Measurements from ENCODE around the gene C5orf24.
"Not testable (repeated sequence)": the region's sequence is repeated elsewhere in the genome, so short reads cannot be mapped to it uniquely, and the experiment has no call there.

C5orf24 gene

DNA sequence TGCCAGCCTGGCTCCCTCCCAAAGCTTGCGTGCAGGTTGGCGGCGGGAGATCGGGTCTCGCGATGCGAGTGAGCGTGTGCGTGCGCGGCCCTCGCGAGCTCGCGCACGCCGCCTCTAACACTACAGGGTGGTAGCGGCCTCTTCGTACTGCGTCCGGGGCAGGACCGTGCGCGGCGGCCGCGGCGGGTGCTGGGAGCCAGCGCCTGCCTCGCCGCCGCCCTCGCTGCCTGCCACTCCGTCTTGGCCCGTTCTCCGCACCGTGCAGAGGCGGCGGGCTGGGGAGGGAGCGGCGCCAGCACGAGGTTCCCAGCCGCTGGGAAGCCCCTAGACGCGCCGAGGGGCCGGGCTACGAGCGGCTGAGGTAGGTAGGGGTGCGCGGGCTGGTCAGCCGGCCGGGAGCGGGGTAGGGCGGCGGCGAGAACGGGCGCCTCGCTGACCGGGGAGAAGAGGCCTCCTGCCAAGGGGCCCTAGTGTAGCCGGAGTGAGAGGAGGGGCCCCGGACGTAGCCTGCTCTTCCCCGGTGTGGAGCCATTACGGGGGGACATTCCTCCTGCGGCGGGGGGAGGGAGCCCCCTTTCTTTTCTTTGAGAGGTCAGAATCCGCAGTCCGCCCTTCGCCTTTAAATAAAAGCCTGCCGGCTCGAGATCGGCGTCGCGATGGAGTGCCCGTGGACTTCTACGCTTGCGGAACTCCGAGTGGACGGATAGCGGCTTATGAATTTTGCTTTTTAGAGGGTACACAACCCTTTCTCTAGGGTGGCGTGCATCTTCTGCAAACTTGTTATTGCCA lies at the start of gene C5orf24:
TSS of gene C5orf24 (plus strand) at position 117 of the 789 bp plus-strand sequence. CDS start 8,933 bp downstream, outside the sequence.
- in situ Hi-C loops (cut with MboI; ENCODE audit: low sequenced_read_pairs) = no loop called here

DNA sequence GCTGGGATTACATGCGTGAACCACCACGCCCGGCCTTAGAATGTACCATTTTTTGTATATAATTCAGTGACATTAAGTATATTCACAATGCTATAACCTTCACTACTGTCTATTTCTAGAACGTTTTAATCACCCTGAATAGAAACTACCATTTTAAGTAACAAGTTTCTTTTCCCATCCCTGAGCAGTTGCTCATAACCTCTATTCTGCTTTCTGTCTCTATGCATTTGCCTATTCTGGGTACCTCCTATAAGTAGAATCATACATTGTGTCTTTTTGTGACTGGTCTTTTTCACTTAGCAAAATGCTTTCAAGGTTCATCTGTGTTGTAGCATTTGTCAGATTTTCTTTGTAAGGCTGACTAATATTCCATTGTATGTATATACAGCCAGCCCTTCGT lies 47.3 kb upstream of the C5orf24 start:
- in situ Hi-C loops (cut with MboI; ENCODE audit: low sequenced_read_pairs) = no loop called here

DNA sequence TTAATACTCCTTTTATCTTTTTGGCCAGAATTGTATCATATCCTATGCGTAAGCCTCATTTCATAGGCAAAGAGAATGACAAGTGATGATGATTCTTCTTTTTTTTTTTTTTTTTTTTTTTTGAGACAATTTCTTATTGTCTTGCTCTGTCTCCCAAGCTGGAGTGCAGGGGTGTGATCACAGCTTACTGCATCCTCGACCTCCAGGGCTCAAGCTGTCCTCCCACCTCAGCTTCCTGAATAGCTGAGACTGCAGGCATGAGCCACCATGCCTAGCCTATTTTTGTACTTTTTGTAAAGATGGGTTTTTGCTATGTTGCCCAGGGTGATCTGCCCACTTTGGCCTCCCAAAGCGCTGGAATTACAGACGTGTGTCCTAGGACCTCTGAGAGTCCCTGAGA lies 41.9 kb upstream of the C5orf24 start:
- in situ Hi-C loops (cut with MboI; ENCODE audit: low sequenced_read_pairs) = no loop called here

DNA sequence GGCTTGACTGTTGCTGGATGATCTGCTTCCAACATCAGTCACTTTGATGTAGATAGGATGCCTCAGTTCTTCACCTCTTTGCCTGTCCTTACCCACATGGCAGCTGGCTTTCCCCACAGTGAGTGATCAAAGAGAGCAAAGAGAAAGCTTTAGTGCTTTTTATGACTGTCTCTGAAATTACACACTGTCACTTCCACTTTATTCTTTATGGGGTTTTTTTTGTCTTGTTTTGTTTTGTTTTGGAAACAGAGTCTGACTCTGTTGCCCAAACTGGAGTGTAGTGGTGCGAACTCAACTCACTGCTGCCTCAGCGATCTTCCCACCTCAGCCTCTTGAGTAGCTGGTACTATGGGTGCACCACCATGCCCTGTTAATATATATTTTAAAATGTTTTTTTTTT lies 32.4 kb upstream of the C5orf24 start:
- in situ Hi-C loops (cut with MboI; ENCODE audit: low sequenced_read_pairs) = no loop called here

DNA sequence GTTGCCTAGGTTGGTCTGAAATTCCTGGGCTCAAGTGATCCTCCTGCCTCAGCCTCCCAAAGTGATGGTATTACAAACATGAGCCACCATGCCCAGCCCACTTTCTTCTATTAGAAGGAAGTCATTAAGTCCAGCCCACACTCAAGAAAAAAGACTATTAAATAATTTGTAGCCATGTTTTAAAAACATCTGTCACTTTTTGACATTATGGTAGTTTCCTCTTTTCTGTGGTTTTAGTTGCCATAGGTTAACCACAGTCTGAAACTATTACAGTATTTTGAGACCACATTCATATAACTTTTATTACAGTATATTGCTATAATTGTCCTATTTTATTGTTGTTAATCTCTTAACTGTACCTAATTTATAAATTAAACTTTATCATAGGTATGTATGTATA lies 31.9 kb upstream of the C5orf24 start:
- in situ Hi-C loops (cut with MboI; ENCODE audit: low sequenced_read_pairs) = no loop called here

DNA sequence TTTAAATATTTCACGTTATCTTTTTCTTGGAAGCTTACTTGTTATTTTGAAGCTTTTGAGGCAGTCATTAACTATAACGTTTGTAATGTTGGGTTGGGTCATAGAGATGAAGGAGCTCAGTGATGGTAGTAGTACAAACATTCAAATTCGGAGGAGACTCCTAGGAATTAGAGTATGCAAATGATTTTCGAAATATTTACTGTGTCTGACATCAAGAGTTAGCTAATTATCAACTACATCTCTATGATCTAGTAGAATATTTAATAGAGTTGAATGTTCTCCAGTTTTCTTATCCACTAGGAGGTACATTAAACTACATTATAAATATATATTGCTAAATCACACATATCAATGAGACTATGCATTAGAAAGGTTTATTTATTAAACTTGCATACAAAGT lies 28.8 kb upstream of the C5orf24 start:
- in situ Hi-C loops (cut with MboI; ENCODE audit: low sequenced_read_pairs) = no loop called here

DNA sequence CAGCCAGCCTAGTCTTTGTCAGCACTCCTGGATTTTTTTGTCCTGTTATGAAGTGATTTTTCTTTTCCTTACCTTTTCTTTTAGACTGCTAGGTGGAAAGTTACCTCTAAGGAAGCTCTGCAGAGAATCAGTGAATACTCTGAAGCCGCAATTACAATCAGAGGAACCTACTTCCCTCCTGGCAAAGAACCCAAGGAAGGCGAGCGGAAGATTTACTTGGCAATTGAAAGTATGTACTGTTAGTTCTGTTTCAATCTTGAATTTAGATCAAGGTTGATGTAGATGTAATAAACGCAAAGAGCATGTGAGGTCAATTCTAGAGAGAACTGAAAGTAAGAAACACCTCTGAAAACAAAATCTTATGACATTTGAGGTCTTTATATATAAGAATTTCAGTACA lies 27.0 kb upstream of the C5orf24 start:
- in situ Hi-C loops (cut with MboI; ENCODE audit: low sequenced_read_pairs) = no loop called here

DNA sequence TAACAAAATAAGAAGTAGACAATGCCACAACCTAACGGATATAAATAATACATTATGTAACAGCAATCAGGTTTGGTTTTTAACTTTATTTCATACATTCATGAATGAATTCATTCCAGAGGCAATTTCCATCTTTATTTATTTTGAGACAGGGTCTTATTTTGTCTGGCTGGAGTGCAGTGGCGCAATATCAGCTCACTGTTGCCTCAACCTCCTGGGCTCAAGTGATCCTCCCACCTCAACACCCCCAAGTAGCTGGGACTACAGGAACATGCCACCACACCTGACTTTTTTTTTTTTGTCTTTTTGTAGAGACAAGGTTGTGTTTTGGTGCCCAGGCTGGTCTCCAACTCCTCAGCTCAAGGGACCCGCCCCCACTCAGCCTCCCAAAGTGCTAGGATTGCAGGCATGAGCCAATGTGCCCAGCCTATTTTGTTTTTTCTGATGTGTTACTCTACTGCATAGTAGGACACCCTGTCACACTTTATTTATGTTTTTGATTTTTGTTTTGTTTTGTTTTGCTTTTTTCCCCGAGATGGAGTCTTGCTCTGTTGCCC lies 26.3 kb upstream of the C5orf24 start:
- in situ Hi-C loops (cut with MboI; ENCODE audit: low sequenced_read_pairs) = no loop called here

DNA sequence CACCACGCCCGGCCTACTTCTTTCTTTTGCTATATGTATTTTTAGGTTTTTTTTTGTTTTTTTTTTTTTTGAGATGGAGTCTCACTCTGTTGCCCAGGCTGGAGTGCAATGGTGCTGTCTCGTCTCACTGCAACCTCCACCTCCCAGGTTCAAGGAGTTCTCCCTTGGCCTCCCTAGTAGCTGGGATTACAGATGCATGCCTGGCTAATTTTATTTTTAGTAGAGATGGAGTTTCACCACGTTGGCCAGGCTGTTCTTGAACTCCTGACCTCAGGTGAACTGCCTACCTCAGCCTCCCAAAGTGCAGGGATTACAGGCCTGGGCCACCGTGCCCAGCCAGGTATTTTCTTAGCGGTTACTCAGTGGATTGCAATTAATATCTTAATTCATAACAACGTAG lies 23.9 kb upstream of the C5orf24 start:
- in situ Hi-C loops (cut with MboI; ENCODE audit: low sequenced_read_pairs) = no loop called here

DNA sequence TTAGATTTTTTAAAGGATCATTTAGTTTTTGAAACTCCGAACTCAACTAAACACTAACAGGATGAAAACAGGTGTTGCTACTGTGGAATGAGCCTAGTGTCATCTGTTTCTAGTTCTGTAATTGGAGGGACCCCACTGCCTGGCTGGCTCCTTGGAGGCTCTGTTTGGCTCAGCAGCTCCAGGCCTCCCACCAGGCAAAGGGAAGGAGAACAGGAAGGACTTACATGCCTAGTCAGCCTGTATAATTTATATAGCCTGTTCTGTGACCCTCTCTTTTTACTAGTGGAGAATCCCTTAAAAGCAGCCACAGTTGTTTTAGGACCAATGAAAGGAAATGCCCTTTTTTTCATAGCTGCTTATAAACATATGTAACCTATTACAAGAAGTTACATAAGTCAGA lies 21.1 kb upstream of the C5orf24 start:
- in situ Hi-C loops (cut with MboI; ENCODE audit: low sequenced_read_pairs) = no loop called here

DNA sequence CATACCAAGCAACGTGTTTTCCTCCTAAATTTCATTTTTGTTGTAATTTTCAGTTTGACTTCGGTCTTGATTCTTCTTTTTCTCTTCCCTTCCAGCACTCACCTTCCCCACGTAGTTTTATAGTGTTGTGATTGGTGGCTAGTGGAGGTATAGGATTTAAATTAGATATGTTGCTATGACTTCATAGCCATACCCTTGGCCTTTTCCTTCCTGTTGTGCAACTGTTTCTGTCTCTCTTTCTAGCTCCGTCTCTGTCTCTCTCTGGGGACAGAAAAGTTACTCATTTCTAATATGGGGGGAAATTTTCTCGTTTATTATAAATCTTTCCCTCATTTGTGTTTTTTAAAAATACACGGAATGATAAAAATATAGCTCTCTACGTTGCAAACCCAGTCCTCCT lies 20.6 kb upstream of the C5orf24 start:
- in situ Hi-C loops (cut with MboI; ENCODE audit: low sequenced_read_pairs) = no loop called here

DNA sequence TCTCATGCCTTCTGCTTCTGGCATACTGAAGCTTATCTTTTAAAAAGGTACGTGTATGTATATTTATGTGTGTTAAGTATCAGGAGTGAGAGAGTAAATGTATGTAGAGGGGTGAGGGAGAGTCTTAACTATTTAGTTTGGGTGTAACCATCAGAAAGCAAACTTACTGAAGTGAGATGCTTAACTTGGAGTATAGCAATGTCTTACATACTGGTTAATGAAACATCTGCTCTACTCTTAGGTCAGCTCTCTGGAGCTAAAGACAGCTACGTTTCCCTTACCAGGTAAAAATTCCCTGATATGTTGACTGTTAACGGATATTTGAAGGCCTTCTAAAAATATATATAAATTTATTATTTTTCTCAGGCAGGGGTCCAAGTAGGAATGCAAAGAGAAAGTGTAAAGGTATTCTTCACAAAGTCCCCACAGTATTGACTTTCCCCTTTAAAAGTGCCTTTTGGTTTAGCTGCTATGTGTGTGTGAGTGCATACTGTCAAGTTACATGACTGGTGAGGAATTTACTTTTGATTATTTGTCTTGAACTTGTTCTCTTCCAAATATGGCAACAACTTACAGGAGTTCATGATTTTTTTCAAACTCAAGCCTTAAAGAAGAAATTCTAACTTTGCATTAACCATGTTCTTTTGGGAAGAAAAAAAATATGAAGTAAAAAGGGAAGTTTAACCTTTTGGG lies 12.3 kb upstream of the C5orf24 start:
- in situ Hi-C loops (cut with MboI; ENCODE audit: low sequenced_read_pairs) = no loop called here

DNA sequence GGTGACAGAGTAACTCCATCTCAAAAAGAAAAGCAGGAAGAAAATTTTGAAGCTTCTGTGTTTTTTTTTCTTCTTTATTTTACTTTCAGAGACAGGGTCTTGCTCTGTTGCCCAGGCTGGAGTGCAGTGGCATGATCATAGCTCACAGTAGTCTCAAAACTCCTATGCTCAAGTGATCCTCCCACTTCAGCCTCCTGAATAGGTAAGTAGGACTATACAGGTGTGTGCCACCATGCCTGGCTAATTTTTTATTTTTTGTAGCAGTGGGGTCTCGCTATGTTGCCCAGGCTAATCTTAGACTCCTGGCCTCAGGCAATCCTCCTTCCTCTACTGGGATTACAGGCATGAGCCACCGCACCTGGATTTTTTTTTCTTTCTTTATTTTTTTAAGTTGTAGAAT lies 10.1 kb upstream of the C5orf24 start:
- in situ Hi-C loops (cut with MboI; ENCODE audit: low sequenced_read_pairs) = no loop called here

DNA sequence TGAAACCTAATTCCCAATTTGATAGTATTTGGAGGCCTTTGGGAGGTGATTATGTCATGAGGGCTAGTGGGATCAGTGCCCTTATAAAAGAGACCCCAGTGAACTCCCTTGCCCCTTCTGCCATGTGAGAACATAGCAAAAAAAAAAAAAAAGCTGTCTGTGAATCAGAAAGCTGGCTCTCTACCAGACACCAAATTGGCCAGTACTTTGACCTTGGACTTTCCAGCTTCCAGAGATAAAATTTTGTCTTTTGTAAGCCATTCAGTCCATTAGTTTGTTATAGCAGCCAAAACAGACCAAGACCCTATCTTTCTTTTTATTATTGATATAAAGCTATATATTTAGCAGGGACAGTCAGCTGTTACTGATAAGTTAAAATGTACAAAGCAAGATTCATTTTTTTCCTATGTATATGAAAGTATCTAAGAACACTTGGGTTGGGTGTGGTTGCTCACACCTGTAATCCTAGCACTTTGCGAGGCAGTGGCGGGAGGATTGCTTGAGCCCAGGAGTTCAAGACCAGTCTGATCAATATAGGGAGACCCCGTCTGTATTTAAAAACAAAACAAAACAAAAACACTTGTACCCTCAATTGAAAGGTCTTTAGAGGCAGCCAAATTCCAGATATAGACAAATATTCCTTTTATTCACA lies 8.1 kb upstream of the C5orf24 start:
- in situ Hi-C loops (cut with MboI; ENCODE audit: low sequenced_read_pairs) = no loop called here

DNA sequence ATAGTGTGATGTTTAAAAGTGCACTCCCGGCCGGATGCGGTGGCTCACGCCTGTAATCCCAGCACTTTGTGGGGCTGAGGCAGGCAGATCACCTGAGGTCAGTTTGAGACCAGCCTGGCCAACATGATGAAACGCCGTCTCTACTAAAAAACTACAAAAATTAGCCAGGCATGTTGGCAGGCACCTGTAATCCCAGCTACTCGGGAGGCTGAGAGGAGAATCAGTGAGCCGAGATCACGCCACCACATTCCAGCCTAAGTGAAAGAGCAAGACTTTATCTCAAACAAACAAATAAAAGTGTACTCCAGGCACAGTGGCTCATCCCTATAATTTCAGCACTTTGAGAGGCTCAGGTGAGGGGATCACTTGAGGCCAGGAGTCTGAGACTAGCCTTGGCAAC lies 7.4 kb upstream of the C5orf24 start:
- in situ Hi-C loops (cut with MboI; ENCODE audit: low sequenced_read_pairs) = not testable (repeated sequence)

DNA sequence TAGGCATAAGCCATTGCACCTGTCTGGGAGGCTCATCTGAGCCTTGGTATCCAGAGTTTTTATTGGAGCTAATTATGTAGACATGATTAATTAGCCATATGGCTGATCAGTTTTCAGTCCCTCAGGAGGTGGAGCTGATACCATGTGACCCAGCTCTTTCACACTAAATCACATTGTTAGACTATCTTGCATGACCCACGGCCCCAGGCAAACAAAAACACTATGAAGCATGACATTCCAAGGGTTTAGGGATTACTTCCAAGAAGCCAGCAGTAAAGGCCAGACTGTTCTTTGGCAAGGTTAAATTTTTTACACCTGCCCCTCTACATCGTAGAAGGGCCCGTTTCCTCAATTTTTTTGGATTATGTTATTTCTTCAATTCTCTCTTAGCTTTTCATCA lies 5.0 kb upstream of the C5orf24 start:
- in situ Hi-C loops (cut with MboI; ENCODE audit: low sequenced_read_pairs) = no loop called here

DNA sequence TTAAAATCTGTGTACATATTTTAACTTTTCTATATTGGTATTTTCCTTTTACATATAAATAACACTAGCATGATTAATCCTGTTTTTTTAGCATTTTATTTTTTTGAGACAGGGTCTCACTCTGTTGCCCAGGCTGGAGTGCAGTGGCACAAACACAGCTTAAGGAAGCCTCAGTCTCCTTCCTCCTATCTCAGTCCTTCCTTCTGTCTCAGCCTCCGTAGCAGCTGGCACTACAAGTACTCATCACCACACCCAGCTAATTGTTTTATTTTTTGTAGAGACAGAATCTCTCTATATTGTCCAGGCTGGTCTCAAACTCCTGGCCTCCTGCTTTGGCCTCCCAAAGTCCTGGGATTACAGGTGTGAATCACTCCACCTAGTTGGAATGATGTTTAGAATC lies 1.5 kb upstream of the C5orf24 start:
- in situ Hi-C loops (cut with MboI; ENCODE audit: low sequenced_read_pairs) = no loop called here

DNA sequence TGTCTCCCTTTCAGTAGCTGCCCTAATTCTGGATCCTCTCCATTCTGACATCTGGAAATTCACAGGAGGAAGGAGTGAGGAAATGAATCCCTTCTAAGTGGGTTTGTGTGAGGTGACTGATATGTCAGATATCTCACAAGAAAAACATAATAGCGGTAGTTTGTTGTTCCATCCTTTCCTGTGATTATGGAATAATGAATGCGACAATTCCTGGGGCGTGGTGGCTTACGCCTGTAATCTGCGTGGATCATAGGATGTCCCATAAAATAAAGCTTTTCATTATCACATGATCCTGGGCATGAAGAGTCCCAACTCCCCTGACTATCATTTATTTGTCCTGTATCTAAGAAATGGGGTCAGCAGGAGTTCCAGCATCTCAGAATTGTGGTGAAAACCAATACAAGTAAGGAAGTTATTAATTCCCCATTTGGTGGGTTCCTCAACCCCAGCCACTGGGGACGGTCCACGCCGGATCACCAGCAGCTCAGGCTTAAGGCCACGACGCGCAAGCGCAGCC lies 375 bp upstream of the C5orf24 start:
- in situ Hi-C loops (cut with MboI; ENCODE audit: low sequenced_read_pairs) = no loop called here

DNA sequence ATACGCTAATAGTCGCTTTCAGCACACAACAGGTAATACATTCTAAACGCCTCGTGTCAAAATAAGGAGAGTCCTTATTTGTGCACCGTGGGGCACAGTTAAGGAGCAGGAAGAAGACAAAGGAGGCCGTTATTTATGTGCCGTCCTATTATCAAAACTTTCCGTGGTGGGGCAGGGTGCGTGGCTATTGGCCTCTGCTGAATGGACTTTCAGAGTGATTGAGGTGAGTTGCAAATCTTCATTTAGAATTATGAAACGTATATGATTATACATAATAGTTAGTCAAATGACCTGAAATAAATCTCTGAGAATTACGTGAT lies 833 bp downstream of the C5orf24 start:
- in situ Hi-C loops (cut with MboI; ENCODE audit: low sequenced_read_pairs) = no loop called here

DNA sequence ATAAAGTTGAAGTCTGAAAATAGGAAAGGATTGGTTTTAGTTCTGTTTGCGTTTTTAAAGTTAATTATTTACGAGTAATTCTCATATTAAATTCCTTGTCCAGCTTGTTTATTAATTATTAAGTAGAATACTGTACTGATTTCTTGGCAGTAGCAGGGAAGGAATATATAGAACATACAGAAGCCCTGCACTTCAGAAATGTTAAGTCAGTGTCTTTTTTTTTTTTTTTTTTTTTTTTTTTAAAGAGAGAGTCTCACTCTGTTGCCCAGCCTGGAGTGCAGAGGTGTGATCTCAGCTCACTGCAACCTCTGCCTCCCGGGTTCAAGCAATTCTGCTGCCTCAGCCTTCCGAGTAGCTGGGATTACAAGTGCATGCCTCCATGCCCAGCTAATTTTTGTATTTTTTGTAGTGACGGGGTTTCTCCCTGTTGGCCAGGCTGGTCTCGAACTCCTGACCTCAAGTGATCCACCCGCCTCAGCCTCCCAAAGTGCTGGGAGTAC lies 3.7 kb downstream of the C5orf24 start:
- in situ Hi-C loops (cut with MboI; ENCODE audit: low sequenced_read_pairs) = not testable (repeated sequence)

DNA sequence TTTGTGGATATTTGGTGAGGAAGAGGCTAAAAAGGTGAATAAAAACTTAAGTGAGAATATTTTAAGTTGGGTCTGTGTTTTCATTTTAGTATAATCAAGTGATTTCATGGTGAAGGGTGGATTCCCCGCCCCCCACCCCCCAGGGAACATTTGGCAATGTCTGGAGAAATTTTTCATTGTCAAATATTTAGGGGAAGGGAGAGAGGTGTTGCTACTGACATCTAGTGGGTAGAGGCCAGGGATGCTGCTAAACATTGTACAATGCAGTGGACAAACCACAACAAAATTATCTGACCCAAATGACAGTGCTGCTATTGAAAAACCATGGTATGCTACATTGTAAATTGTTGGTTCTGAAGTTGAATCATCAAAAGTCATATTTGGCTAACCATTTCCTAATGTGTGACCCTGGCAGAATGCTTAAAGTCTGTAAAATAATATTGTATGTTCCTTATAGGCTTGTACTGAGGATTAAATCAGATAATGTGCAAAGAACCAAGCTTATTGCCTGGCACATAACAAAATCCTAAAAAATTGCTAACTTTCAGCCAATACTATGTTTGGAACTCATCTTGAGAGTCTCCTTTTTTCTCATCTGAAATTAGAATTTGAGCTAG lies 5.6 kb downstream of the C5orf24 start:
- in situ Hi-C loops (cut with MboI; ENCODE audit: low sequenced_read_pairs) = no loop called here
